Sigmoid colon (tissue), 7 donors: Measurements from ENCODE around the gene CTNNA2. TPM values are rescaled to one million over a fixed set of nuclear protein-coding genes. Genes with fewer than 3 reads are reported as not detected.
"Not testable (repeated sequence)": the region's sequence is repeated elsewhere in the genome, so short reads cannot be mapped to it uniquely, and the experiment has no call there.

Source experiments
- DNase-seq: peaks from one replicate; pipeline ENCODE4 v3.0.0-alpha.2; 2019
- H3K27ac ChIP-seq, 4 donors: fragments of 200-600 bp; sonication (generic); one replicate each; pipeline ENCODE4 v1.5.1; 2016 to 2019; ENCODE audit warnings: mild to moderate bottlenecking in 1 of 4
- H3K27me3 ChIP-seq, 3 donors: fragments of 200-600 bp; sonication (generic); one replicate each; pipeline ENCODE4 v1.5.1; 2019; ENCODE audit warnings: mild to moderate bottlenecking in 1 of 3
- H3K36me3 ChIP-seq, 4 donors: fragments of 200-600 bp; sonication (generic); one replicate each; pipeline ENCODE4 v1.5.1; 2016 to 2019
- H3K4me1 ChIP-seq, 4 donors: fragments of 200-600 bp; sonication (generic); one replicate each; pipeline ENCODE4 v1.5.1; 2017 to 2019
- H3K4me3 ChIP-seq, 4 donors: fragments of 200-600 bp; sonication (generic); one replicate each; pipeline ENCODE4 v1.5.1; 2017 to 2019; ENCODE audit warnings: mild to moderate bottlenecking in 2 of 4, moderate library complexity in 1 of 4
- H3K9me3 ChIP-seq, 4 donors: fragments of 200-600 bp in 3 of 4; sonication (generic) in 3 of 4; one replicate each; pipeline versions ENCODE4 v1.5.1 to v1.6.1; 2013 to 2019
- CTCF ChIP-seq, 4 experiments: fragments of 450-650 bp in 3 of 4; fragments of 200-600 bp in 1 of 4; IDR thresholded peaks; one replicate each; pipeline ENCODE4 v1.5.1; 2016 to 2019; ENCODE audit warnings: antibody characterized with exemption in 4 of 4, mild to moderate bottlenecking in 3 of 4, moderate library complexity in 2 of 4
- EP300 ChIP-seq, 4 donors: sonication (generic); formaldehyde crosslinking; IDR thresholded peaks; one replicate each; pipeline ENCODE4 v1.6.1; 2017; ENCODE audit warnings: antibody characterized with exemption in 4 of 4
- POLR2A ChIP-seq, 2 donors: fragments of 450-650 bp; IDR thresholded peaks; one replicate each; pipeline ENCODE4 v1.6.1; 2016; ENCODE audit warnings: antibody characterized with exemption in 2 of 2, mild to moderate bottlenecking in 2 of 2, moderate library complexity in 2 of 2
- POLR2AphosphoS5 ChIP-seq, 4 donors: sonication (generic); formaldehyde crosslinking; IDR thresholded peaks; one replicate each; pipeline ENCODE4 v1.6.1; 2017; ENCODE audit warnings: antibody characterized with exemption in 4 of 4
- WGBS, 2 donors: extraction: QIAGEN DNeasy Blood & Tissue Kit; methylation state at CpG; one replicate each; pipeline ENCODE4 v1.1.7; 2013; 5-methylcytosine and 5-hydroxymethylcytosine counted together
- intact Hi-C: fragments of 100-400 bp; cut with DNase I; formaldehyde crosslinking; loops from one replicate; pipeline ENCODE4 v1.15.1; 2023
- polyA plus RNA-seq, 3 donors: library from polyadenylated mRNA; stranded (reverse); fragments of 200-250 nt; gene quantifications; one replicate each; pipeline ENCODE4 v1.2.3, GENCODE V29; 2013
- total RNA-seq, 4 donors: library from RNA; depleted of rRNA; stranded (reverse); fragments of >200 nt; gene quantifications; one replicate each; pipeline ENCODE4 v1.1.0, GENCODE V29; 2016
- donor health status: healthy with polysubstance abuse.
- donor health status: Bipolar disorder and iron deficiency.
- donor health status: healthy.

CTNNA2 gene
- total and polyA plus RNA-seq, 7 donors, result 1.4 to 8.6 (median 3.8) TPM; not detected in 2

DNA sequence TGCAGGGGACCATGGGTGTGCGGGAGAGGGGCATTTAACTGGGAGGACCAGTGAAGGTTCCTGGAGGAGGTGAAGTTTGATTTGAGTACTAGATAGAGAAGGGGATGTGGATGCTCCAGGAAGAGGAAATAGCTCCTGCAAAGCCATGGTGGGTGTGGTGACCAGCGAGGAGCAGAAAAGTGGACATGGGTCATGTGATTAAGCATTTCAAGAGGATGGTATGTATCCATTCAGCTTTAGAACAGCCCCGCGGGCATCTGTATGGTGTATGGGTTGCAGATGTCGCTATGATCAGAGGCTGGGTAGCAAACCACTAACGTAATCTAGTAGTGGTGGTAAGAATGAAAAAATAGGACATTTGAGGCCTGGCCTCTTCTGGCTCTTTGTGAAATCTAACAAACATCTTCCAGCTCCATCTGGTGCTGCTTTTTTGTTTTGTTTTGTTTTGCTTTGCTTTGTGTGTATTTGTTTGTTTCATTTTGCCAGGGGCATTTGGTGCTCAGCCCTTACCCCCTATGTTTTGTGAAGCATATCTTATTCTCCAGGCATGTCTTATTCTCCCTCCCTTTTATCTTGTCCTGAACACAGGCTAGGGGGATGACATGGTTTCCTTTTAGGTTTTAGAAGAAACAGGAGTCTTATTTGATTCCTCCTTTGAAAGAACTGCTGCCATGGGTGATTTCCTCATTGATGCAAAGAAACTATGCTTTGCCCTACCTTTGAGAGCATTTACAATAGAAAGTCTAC, 565.6 kb downstream of the CTNNA2 start:
- no peaks in the 10 kb centered on the region for H3K36me3 ChIP-seq
- no peak overlapping the region for H3K27ac ChIP-seq
- no peaks in the 10 kb centered on the region for H3K4me1 ChIP-seq
- TF ChIP-seq POLR2A (IDR thresholded peaks at IDR 0.05) (no peak), EP300 (IDR thresholded peaks at IDR 0.05) (no peak), CTCF (IDR thresholded peaks at IDR 0.05) (no peak), POLR2AphosphoS5 (IDR thresholded peaks at IDR 0.05) (no peak)
- H3K27me3 ChIP-seq, result no peaks in the 10 kb centered on the region
- no peak for DNase-seq
- H3K9me3 ChIP-seq, result no peaks in the 10 kb centered on the region
- WGBS, 2 donors, result 90 to 93% methylated on average over 6 of the region's 6 CpGs
- intact Hi-C loops, result no loop called here
- no peak overlapping the region for H3K4me3 ChIP-seq

- Histone ChIP-seq H3K27me3 (no peaks in the 10 kb centered on the region), H3K4me1 (no peaks in the 10 kb centered on the region), H3K4me3 (peak overlapping the region in 1 of 4 donors; percentile 5), H3K27ac (no peak overlapping the region), H3K9me3 (no peaks in the 10 kb centered on the region), H3K36me3 (no peaks in the 10 kb centered on the region)
- WGBS, 2 donors, result 18 to 24% methylated on average over 9 of the region's 9 CpGs
- TF ChIP-seq POLR2A (IDR thresholded peaks at IDR 0.05) (no peak), POLR2AphosphoS5 (IDR thresholded peaks at IDR 0.05) (no peak), EP300 (IDR thresholded peaks at IDR 0.05) (no peak), CTCF (IDR thresholded peaks at IDR 0.05) (no peak)
- no peak for DNase-seq
- intact Hi-C loops, result no loop called here
Observed at GRCh38 chr2:80080957-80081356, 568.1 kb downstream of the CTNNA2 start.

DNA sequence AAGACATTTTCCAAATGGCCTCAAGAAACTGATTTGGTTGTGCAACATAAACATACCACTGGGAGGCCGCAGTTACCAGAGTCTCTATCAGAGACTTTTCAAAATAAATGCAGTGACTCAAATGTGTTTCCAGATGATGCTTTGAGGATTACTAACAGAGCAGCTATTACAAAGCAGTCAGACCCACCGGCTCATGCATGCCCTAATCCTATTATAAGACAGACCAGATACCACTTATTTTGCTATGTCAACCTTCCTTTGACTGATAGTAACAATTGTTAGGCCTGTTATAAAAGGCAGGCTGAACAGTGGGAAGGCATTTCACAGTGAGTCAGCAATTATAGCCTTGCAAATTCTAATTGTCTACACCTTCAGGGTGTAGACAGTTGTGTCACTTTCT, 574.0 kb downstream of the CTNNA2 start:
- TF ChIP-seq POLR2AphosphoS5 (IDR thresholded peaks at IDR 0.05), result no peak
- no peak for TF ChIP-seq POLR2A (IDR thresholded peaks at IDR 0.05)
- TF ChIP-seq CTCF (IDR thresholded peaks at IDR 0.05), result no peak
- TF ChIP-seq EP300 (IDR thresholded peaks at IDR 0.05), result no peak
- WGBS, 2 donors, result 73 to 83% methylated on average over 2 of the region's 2 CpGs
- intact Hi-C loops, result no loop called here
- Histone ChIP-seq H3K4me1 (no peaks in the 10 kb centered on the region), H3K27me3 (no peaks in the 10 kb centered on the region), H3K27ac (no peak overlapping the region), H3K36me3 (no peaks in the 10 kb centered on the region), H3K4me3 (no peak overlapping the region), H3K9me3 (no peaks in the 10 kb centered on the region)
- DNase-seq, result no peak

DNA sequence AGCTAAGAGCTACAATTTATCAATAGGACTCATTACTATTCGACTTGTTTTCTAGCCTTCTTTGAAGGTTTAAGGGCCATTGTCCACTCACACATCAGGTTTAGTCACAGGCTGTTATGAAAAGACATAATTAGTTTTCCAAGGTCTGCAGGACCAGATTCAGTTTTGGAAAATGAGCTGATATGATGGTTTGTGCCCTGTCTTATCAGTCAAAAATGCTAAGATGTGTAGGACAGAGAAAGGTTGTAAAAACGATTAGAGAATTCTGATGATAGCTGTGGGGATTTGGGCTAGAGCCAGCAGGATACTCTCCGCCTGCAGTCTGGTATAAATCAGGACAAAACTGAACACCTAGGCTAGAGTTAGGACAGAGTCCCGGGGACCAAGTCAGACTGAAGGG, 578.4 kb downstream of the CTNNA2 start:
- no peaks in the 10 kb centered on the region for H3K4me1 ChIP-seq
- no peak for DNase-seq
- intact Hi-C loops, result no loop called here
- 64 to 77% methylated on average over 4 of the region's 4 CpGs for WGBS, 2 donors
- no peaks in the 10 kb centered on the region for H3K9me3 ChIP-seq
- no peak overlapping the region for H3K4me3 ChIP-seq
- no peak for TF ChIP-seq CTCF (IDR thresholded peaks at IDR 0.05)
- no peak overlapping the region for H3K27ac ChIP-seq
- H3K27me3 ChIP-seq, result no peaks in the 10 kb centered on the region
- no peaks in the 10 kb centered on the region for H3K36me3 ChIP-seq

- Histone ChIP-seq H3K4me3 (no peak overlapping the region), H3K4me1 (no peaks in the 10 kb centered on the region), H3K9me3 (no peaks in the 10 kb centered on the region), H3K36me3 (no peaks in the 10 kb centered on the region), H3K27me3 (no peaks in the 10 kb centered on the region), H3K27ac (no peak overlapping the region)
- DNase-seq, result no peak
- intact Hi-C loops, result no loop called here
- no peak for TF ChIP-seq POLR2AphosphoS5 (IDR thresholded peaks at IDR 0.05)
- no peak for TF ChIP-seq POLR2A (IDR thresholded peaks at IDR 0.05)
- no peak for TF ChIP-seq CTCF (IDR thresholded peaks at IDR 0.05)
- no peak for TF ChIP-seq EP300 (IDR thresholded peaks at IDR 0.05)
Observed at GRCh38 chr2:80092474-80092873, 579.6 kb downstream of the CTNNA2 start.

GRCh38 chr2:80098503-80098902, 585.7 kb downstream of the CTNNA2 start:
- H3K27ac ChIP-seq, H3K9me3 ChIP-seq, H3K36me3 ChIP-seq, DNase-seq, H3K4me3 ChIP-seq, H3K4me1 ChIP-seq, intact Hi-C loops, H3K27me3 ChIP-seq: not testable (repeated sequence)
- 82 to 84% methylated on average over 12 of the region's 12 CpGs for WGBS, 2 donors
